ENCODE data around the gene CCND2. TPM values are rescaled to one million over a fixed set of nuclear protein-coding genes. Genes with fewer than 3 reads are reported as not detected.

Gene CCND2
- polyA plus RNA-seq, 3 donors, result 3.6 to 6.8 (median 3.9) TPM

- Mint-ChIP-seq H3K36me3 (peaks cover 0 to 15% of the 10 kb centered on the region in 2 donors), H3K27ac (peak overlapping the region in 5 of 7 donors; percentile 18 to 85 (median 30)), H3K4me3 (no peak overlapping the region), H3K27me3 (ENCODE audit: low read depth in 3 of 3) (peaks cover 14 to 27% (median 18%) of the 10 kb centered on the region in 3 donors), H3K9me3 (peaks cover 0 to 5% (median 3%) of the 10 kb centered on the region in 7 donors), H3K4me1 (peaks cover 54% of the 10 kb centered on the region)
- Histone ChIP-seq H3K4me2 (replicated peaks; ENCODE audit: extremely low read depth, low read length, poor library complexity, severe bottlenecking) (no peak overlapping the region), H3K79me2 (ENCODE audit: insufficient read depth, low read length) (no peaks in the 10 kb centered on the region), H3K9ac (ENCODE audit: insufficient read depth, low read length, poor library complexity, severe bottlenecking) (no peak overlapping the region), H3K4me3 (replicated peaks in 1 of 3; ENCODE audit: low read depth in 2 of 3, low read length in 3 of 3) (no peak overlapping the region), H4K20me1 (ENCODE audit: insufficient read depth, low read length) (no peaks in the 10 kb centered on the region), H3K27ac (ENCODE audit: low read depth in 1 of 2, low read length in 2 of 2) (no peak overlapping the region), H3K36me3 (replicated peaks in 1 of 2; ENCODE audit: control insufficient read depth in 1 of 2, insufficient read depth in 2 of 2, low read length in 2 of 2) (no peaks in the 10 kb centered on the region), H3K9me3 (replicated peaks in 1 of 2; ENCODE audit: control insufficient read depth in 1 of 2, insufficient read depth in 1 of 2, low read length in 2 of 2) (no peaks in the 10 kb centered on the region), H3K4me1 (ENCODE audit: control insufficient read depth in 1 of 2, insufficient read depth in 2 of 2, low read length in 2 of 2) (peaks cover 49 to 51% of the 10 kb centered on the region in 2 donors), H3K27me3 (ENCODE audit: control insufficient read depth in 2 of 2, insufficient read depth in 2 of 2, low read length in 2 of 2) (peaks cover 0 to 4% of the 10 kb centered on the region in 2 donors), H2AFZ (ENCODE audit: insufficient read depth, low read depth, low read length, poor library complexity, severe bottlenecking) (no peak overlapping the region)
- TF ChIP-seq, protein P1, sequence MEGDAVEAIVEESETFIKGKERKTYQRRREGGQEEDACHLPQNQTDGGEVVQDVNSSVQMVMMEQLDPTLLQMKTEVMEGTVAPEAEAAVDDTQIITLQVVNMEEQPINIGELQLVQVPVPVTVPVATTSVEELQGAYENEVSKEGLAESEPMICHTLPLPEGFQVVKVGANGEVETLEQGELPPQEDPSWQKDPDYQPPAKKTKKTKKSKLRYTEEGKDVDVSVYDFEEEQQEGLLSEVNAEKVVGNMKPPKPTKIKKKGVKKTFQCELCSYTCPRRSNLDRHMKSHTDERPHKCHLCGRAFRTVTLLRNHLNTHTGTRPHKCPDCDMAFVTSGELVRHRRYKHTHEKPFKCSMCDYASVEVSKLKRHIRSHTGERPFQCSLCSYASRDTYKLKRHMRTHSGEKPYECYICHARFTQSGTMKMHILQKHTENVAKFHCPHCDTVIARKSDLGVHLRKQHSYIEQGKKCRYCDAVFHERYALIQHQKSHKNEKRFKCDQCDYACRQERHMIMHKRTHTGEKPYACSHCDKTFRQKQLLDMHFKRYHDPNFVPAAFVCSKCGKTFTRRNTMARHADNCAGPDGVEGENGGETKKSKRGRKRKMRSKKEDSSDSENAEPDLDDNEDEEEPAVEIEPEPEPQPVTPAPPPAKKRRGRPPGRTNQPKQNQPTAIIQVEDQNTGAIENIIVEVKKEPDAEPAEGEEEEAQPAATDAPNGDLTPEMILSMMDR (IDR thresholded peaks at IDR 0.05), result no peak
- intact Hi-C loops (cut with micrococcal nuclease), result no loop called here
- 0% methylated on average over 3 of the region's 5 CpGs for WGBS (ENCODE audit: insufficient coverage)
- peak in 2 of 3 donors; percentile 26 to 65 for DNase-seq
Measured at GRCh38 chr12:4246116-4246515, 27.4 kb upstream of the CCND2 start.

- Histone ChIP-seq H3K9me3 (replicated peaks in 1 of 2; ENCODE audit: control insufficient read depth in 1 of 2, insufficient read depth in 1 of 2, low read length in 2 of 2) (no peaks in the 10 kb centered on the region), H3K4me3 (replicated peaks in 1 of 3; ENCODE audit: low read depth in 2 of 3, low read length in 3 of 3) (no peak overlapping the region), H4K20me1 (ENCODE audit: insufficient read depth, low read length) (no peaks in the 10 kb centered on the region), H3K27me3 (ENCODE audit: control insufficient read depth in 2 of 2, insufficient read depth in 2 of 2, low read length in 2 of 2) (no peaks in the 10 kb centered on the region), H3K79me2 (ENCODE audit: insufficient read depth, low read length) (no peaks in the 10 kb centered on the region), H3K9ac (ENCODE audit: insufficient read depth, low read length, poor library complexity, severe bottlenecking) (no peak overlapping the region), H3K27ac (ENCODE audit: low read depth in 1 of 2, low read length in 2 of 2) (no peak overlapping the region), H3K4me1 (ENCODE audit: control insufficient read depth in 1 of 2, insufficient read depth in 2 of 2, low read length in 2 of 2) (peaks cover 8 to 10% of the 10 kb centered on the region in 2 donors), H3K4me2 (replicated peaks; ENCODE audit: extremely low read depth, low read length, poor library complexity, severe bottlenecking) (no peak overlapping the region), H3K36me3 (replicated peaks in 1 of 2; ENCODE audit: control insufficient read depth in 1 of 2, insufficient read depth in 2 of 2, low read length in 2 of 2) (no peaks in the 10 kb centered on the region), H2AFZ (ENCODE audit: insufficient read depth, low read depth, low read length, poor library complexity, severe bottlenecking) (peak overlapping the region; percentile 1)
- peaks cover 9% of the 10 kb centered on the region for H3K4me1 Mint-ChIP-seq
- TF ChIP-seq, protein P1 (IDR thresholded peaks at IDR 0.05), result no peak
- H3K36me3 Mint-ChIP-seq, result no peaks in the 10 kb centered on the region
- no peak overlapping the region for H3K4me3 Mint-ChIP-seq
- H3K9me3 Mint-ChIP-seq, result peaks cover 0 to 2% (median 0%) of the 10 kb centered on the region in 7 donors
- intact Hi-C loops (cut with micrococcal nuclease), result no loop called here
- WGBS (ENCODE audit: insufficient coverage), result 17% methylated on average over 6 of the region's 8 CpGs
- peaks cover 7 to 13% (median 9%) of the 10 kb centered on the region in 3 donors for H3K27me3 Mint-ChIP-seq (ENCODE audit: low read depth in 3 of 3)
- peak overlapping the region in 2 of 7 donors; percentile 68 to 77 for H3K27ac Mint-ChIP-seq
- no peak for DNase-seq
Measured at GRCh38 chr12:4250691-4251090, 22.9 kb upstream of the CCND2 start.
